Neural cell (in vitro differentiated cells): Measurements from ENCODE around the gene RUSF1. TPM values are rescaled to one million over a fixed set of nuclear protein-coding genes. Genes with fewer than 3 reads are reported as not detected.
"Not testable (repeated sequence)": the region's sequence is repeated elsewhere in the genome, so short reads cannot be mapped to it uniquely, and the experiment has no call there.

ENCODE experiments used
- H2AFZ ChIP-seq: fragments of 200-600, 300-800 bp; sonication (generic), shearing (Covaris generic); 2 replicates; pipeline ENCODE4 v1.6.0; 2014; ENCODE audit warnings: low read depth, mild to moderate bottlenecking, antibody characterized with exemption, low read length, moderate library complexity
- H3F3A ChIP-seq: fragments of 200-600 bp; shearing (Covaris generic); 2 replicates; pipeline ENCODE4 v1.6.1; 2016; ENCODE audit warnings: mild to moderate bottlenecking, moderate library complexity, mixed read lengths, antibody characterized with exemption, low read length; ENCODE audit not compliant: insufficient read depth, poor library complexity, severe bottlenecking
- H3K27ac ChIP-seq: fragments of 200-600, 300-800 bp; sonication (generic), shearing (Covaris generic); 2 replicates; pipeline ENCODE4 v1.5.1; 2014; ENCODE audit warnings: mild to moderate bottlenecking, low read length, moderate library complexity
- H3K27me3 ChIP-seq: fragments of 300-800, 200-600 bp; sonication (generic), shearing (Covaris generic); 2 replicates; pipeline ENCODE4 v1.6.0; 2014; ENCODE audit warnings: mild to moderate bottlenecking, low read depth, low read length, moderate library complexity; ENCODE audit not compliant: insufficient read depth
- H3K36me3 ChIP-seq: fragments of 300-800, 200-600 bp; sonication (generic), shearing (Covaris generic); 2 replicates; pipeline ENCODE4 v1.5.1; 2014; ENCODE audit warnings: mild to moderate bottlenecking, antibody characterized with exemption, low read length, moderate library complexity; ENCODE audit not compliant: insufficient read depth
- H3K4me2 ChIP-seq: fragments of 300-800, 200-600 bp; sonication (generic), shearing (Covaris generic); 2 replicates; pipeline ENCODE4 v1.6.0; 2014; ENCODE audit warnings: mild to moderate bottlenecking, low read length
- H3K4me3 ChIP-seq: fragments of 300-800, 200-600 bp; sonication (generic), shearing (Covaris generic); 2 replicates; pipeline ENCODE4 v1.5.1; 2014; ENCODE audit warnings: mild to moderate bottlenecking, low read length, moderate library complexity
- H3K79me2 ChIP-seq: fragments of 200-600 bp; shearing (Covaris generic); replicated peaks from 2 replicates; pipeline ENCODE4 v1.6.0; 2014; ENCODE audit warnings: mild to moderate bottlenecking, low read length, moderate library complexity; ENCODE audit not compliant: insufficient read depth
- H3K9ac ChIP-seq: fragments of 300-800, 200-600 bp; sonication (generic), shearing (Covaris generic); 2 replicates; pipeline ENCODE4 v1.6.1; 2016; ENCODE audit warnings: mild to moderate bottlenecking, low read length, mixed read lengths
- H3K9me2 ChIP-seq: fragments of 200-600 bp; shearing (Covaris generic); 2 replicates; pipeline ENCODE4 v1.6.1; 2016; ENCODE audit warnings: mild to moderate bottlenecking, low read length, mixed read lengths; ENCODE audit not compliant: insufficient read depth
- H3K9me3 ChIP-seq: fragments of 200-600, 300-800 bp; sonication (generic), shearing (Covaris generic); 2 replicates; pipeline ENCODE4 v1.6.1; 2016; ENCODE audit warnings: mild to moderate bottlenecking, mixed run types, low read length, moderate library complexity, mixed read lengths
- H4K20me1 ChIP-seq: fragments of 200-600 bp; shearing (Covaris generic); 2 replicates; pipeline ENCODE4 v1.6.1; 2016; ENCODE audit warnings: mild to moderate bottlenecking, mixed run types; ENCODE audit not compliant: insufficient read depth
- EP300 ChIP-seq: fragments of 450-650 bp; conservative IDR thresholded peaks from 2 replicates; pipeline ENCODE4 v1.6.1; 2014; ENCODE audit warnings: antibody characterized with exemption, mild to moderate bottlenecking, moderate library complexity; ENCODE audit not compliant: poor library complexity, severe bottlenecking
- EZH2 ChIP-seq: fragments of 200-600, 300-800 bp; shearing (Covaris generic), sonication (generic); IDR thresholded peaks from 2 replicates; pipeline ENCODE4 v1.6.1; 2014; ENCODE audit warnings: antibody characterized with exemption, low read length, borderline replicate concordance, mild to moderate bottlenecking; ENCODE audit not compliant: insufficient read depth, poor library complexity, severe bottlenecking
- MXI1 ChIP-seq: fragments of 450-650 bp; conservative IDR thresholded peaks from 2 replicates; pipeline ENCODE4 v1.6.1; 2014; ENCODE audit warnings: antibody characterized with exemption, mild to moderate bottlenecking; ENCODE audit not compliant: poor library complexity, severe bottlenecking
- POLR2AphosphoS5 ChIP-seq: IDR thresholded peaks from 2 replicates; pipeline ENCODE4 v1.6.1; 2012
- RAD21 ChIP-seq: fragments of 450-650 bp; conservative IDR thresholded peaks from 2 replicates; pipeline ENCODE4 v1.6.1; 2014; ENCODE audit warnings: antibody characterized with exemption, mild to moderate bottlenecking, moderate library complexity
- SMC3 ChIP-seq: fragments of 450-650 bp; conservative IDR thresholded peaks from 2 replicates; pipeline ENCODE4 v1.6.1; 2014; ENCODE audit warnings: antibody characterized with exemption, mild to moderate bottlenecking, moderate library complexity; ENCODE audit not compliant: poor library complexity
- TAF1 ChIP-seq: IDR thresholded peaks from 2 replicates; pipeline ENCODE4 v1.6.1; 2012; ENCODE audit warnings: low read depth
- polyA plus RNA-seq: library from polyadenylated mRNA; depleted of rRNA; stranded (reverse); fragments of >200 nt; gene quantifications from 2 replicates; pipeline ENCODE4 v1.2.3, GENCODE V29; 2014
- TF ChIP-seq, protein P1 (sequence below): fragments of 450-650 bp; IDR thresholded peaks from 2 replicates; pipeline ENCODE4 v1.5.1; 2014; ENCODE audit warnings: antibody characterized with exemption, mild to moderate bottlenecking, moderate library complexity; ENCODE audit not compliant: poor library complexity, severe bottlenecking
- TF ChIP-seq, protein P2 (sequence below): IDR thresholded peaks from 2 replicates; pipeline ENCODE4 v1.6.1; 2012; ENCODE audit warnings: borderline replicate concordance

RUSF1 gene
- polyA plus RNA-seq, 1 donor from 2014 or later, result 108 TPM

DNA sequence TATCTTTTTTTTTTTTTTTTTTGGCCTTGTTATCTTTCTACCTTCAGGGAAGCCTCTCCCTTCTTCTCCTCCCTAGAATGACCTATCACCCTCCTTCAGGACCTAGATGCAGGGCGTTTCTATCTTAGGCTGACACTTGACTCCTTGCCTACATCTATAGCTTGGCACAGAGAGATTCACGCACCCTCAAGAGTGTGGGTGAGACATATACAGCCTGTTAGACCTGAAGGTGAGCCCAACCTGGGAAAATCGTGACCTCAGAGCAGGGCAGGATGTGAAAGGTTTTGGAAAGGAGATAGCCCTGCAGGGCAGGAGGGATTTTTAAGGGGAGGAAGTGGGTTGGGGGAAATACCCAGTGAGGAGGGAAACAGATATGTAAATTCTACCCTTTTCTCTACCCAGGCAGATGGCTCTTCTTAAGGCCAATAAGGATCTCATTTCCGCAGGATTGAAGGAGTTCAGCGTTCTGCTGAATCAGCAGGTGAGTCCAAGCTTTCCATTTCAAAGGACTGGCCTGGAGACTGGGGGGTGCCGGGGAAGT, 19.6 kb upstream of the RUSF1 start, which contains the start of gene AHSP:
TSS of gene AHSP (plus strand) at position 167 of the 541 bp plus-strand sequence. CDS start at position 407, 240 bp downstream.
- Histone ChIP-seq H3K79me2 (no peaks in the 10 kb centered on the region), H3K27me3 (peaks cover 44% of the 10 kb centered on the region), H3F3A (no peaks in the 10 kb centered on the region), H4K20me1 (no peaks in the 10 kb centered on the region), H3K36me3 (no peaks in the 10 kb centered on the region), H3K4me3 (no peak within 1 kb of the TSS), H2AFZ (no peak within 1 kb of the TSS), H3K9me3 (no peaks in the 10 kb centered on the region), H3K9me2 (no peaks in the 10 kb centered on the region), H3K9ac (no peak within 1 kb of the TSS), H3K27ac (no peak within 1 kb of the TSS), H3K4me2 (no peak within 1 kb of the TSS)
- no peak for TF ChIP-seq RAD21
- no peak for TF ChIP-seq MXI1

GRCh38 chr16:31525113-31525512, 16.9 kb upstream of the RUSF1 start:
- Histone ChIP-seq H2AFZ (no peak overlapping the region), H4K20me1 (no peaks in the 10 kb centered on the region), H3K4me3 (no peak overlapping the region), H3K9me3 (no peaks in the 10 kb centered on the region), H3K4me2 (no peak overlapping the region), H3F3A (no peaks in the 10 kb centered on the region), H3K36me3 (no peaks in the 10 kb centered on the region), H3K9me2 (no peaks in the 10 kb centered on the region), H3K79me2 (no peaks in the 10 kb centered on the region), H3K9ac (no peak overlapping the region), H3K27me3 (peaks cover 25% of the 10 kb centered on the region), H3K27ac (no peak overlapping the region)
- TF ChIP-seq SMC3, result no peak
- no peak for TF ChIP-seq MXI1
- no peak for TF ChIP-seq POLR2AphosphoS5
- TF ChIP-seq EZH2, result no peak
- TF ChIP-seq TAF1, result no peak
- TF ChIP-seq EP300, result no peak
- no peak for TF ChIP-seq RAD21
- TF ChIP-seq, protein P1, sequence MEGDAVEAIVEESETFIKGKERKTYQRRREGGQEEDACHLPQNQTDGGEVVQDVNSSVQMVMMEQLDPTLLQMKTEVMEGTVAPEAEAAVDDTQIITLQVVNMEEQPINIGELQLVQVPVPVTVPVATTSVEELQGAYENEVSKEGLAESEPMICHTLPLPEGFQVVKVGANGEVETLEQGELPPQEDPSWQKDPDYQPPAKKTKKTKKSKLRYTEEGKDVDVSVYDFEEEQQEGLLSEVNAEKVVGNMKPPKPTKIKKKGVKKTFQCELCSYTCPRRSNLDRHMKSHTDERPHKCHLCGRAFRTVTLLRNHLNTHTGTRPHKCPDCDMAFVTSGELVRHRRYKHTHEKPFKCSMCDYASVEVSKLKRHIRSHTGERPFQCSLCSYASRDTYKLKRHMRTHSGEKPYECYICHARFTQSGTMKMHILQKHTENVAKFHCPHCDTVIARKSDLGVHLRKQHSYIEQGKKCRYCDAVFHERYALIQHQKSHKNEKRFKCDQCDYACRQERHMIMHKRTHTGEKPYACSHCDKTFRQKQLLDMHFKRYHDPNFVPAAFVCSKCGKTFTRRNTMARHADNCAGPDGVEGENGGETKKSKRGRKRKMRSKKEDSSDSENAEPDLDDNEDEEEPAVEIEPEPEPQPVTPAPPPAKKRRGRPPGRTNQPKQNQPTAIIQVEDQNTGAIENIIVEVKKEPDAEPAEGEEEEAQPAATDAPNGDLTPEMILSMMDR, result no peak
- TF ChIP-seq, protein P2, sequence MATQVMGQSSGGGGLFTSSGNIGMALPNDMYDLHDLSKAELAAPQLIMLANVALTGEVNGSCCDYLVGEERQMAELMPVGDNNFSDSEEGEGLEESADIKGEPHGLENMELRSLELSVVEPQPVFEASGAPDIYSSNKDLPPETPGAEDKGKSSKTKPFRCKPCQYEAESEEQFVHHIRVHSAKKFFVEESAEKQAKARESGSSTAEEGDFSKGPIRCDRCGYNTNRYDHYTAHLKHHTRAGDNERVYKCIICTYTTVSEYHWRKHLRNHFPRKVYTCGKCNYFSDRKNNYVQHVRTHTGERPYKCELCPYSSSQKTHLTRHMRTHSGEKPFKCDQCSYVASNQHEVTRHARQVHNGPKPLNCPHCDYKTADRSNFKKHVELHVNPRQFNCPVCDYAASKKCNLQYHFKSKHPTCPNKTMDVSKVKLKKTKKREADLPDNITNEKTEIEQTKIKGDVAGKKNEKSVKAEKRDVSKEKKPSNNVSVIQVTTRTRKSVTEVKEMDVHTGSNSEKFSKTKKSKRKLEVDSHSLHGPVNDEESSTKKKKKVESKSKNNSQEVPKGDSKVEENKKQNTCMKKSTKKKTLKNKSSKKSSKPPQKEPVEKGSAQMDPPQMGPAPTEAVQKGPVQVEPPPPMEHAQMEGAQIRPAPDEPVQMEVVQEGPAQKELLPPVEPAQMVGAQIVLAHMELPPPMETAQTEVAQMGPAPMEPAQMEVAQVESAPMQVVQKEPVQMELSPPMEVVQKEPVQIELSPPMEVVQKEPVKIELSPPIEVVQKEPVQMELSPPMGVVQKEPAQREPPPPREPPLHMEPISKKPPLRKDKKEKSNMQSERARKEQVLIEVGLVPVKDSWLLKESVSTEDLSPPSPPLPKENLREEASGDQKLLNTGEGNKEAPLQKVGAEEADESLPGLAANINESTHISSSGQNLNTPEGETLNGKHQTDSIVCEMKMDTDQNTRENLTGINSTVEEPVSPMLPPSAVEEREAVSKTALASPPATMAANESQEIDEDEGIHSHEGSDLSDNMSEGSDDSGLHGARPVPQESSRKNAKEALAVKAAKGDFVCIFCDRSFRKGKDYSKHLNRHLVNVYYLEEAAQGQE, result no peak

- H3K4me2 ChIP-seq, H2AFZ ChIP-seq, H3F3A ChIP-seq, H3K9me3 ChIP-seq, H3K9ac ChIP-seq, H3K36me3 ChIP-seq, H3K9me2 ChIP-seq, H3K27ac ChIP-seq, H3K79me2 ChIP-seq, H4K20me1 ChIP-seq, H3K4me3 ChIP-seq: not testable (repeated sequence)
- peaks cover 14% of the 10 kb centered on the region for H3K27me3 ChIP-seq
These were observed 15.6 kb upstream of the RUSF1 start for GRCh38 chr16:31523768-31524167.
